ENCODE measurements around the gene LRRC8A.
"Not testable (repeated sequence)": the region's sequence is repeated elsewhere in the genome, so short reads cannot be mapped to it uniquely, and the experiment has no call there.

LRRC8A gene

DNA sequence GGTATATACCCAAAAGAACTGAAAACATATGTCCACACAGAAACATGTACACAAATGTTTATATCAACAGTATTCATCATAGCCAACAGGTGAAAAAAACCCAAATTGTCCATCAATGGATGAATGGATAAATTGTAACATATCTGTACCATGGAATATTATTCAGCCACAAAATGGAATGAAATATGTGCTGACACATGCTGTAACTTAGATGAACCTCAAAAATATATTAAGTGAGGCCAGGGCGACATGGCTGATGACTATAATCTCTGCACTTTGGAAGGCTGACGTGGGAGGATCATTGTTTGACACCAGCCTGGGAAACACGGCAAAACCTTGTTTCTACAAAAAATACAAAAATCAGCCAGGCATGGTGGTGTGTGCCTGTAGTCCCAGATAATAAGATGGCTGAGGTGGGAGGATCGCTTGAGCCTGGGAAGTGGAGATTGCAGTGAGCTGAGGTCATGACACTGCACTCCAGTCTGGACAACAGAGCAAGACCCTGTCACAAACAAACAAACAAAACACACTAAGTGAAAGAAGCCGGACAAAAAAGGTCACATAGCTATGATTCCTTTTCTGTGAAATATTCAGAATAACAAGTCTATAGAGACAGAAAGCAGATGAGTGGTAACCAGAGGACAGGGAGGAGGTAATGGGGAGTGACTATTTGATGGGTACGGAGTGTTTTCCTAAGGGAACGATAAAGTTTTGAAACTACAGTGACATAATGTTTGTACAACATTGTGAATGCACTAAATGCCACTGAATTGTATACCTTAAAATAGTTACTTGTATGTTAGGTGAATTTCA is 11.6 kb upstream of the LRRC8A start:
- DNase-seq: no peak

GRCh38 chr9:128870941-128871265 is 11.0 kb upstream of the LRRC8A start:
- DNase-seq: not testable (repeated sequence)

DNA sequence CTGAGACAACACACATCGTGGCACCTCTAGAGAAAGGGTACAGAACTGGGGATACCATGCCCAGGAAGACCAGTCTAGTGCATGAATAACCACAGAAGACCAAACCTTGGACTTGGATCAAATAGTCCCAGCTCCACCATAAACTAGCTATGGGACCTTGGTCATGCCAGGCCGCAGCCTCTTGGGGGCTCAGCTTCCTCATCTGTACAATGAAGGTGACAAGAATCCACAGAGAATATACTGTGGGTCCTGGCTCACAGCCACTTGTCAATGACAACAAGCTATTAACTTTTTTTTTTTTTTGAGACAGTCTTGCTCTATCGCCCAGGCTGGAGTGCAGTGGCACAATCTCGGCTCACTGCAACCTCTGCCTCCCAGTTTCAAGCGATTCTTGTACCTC is 4.1 kb upstream of the LRRC8A start:
- DNase-seq: no peak

DNA sequence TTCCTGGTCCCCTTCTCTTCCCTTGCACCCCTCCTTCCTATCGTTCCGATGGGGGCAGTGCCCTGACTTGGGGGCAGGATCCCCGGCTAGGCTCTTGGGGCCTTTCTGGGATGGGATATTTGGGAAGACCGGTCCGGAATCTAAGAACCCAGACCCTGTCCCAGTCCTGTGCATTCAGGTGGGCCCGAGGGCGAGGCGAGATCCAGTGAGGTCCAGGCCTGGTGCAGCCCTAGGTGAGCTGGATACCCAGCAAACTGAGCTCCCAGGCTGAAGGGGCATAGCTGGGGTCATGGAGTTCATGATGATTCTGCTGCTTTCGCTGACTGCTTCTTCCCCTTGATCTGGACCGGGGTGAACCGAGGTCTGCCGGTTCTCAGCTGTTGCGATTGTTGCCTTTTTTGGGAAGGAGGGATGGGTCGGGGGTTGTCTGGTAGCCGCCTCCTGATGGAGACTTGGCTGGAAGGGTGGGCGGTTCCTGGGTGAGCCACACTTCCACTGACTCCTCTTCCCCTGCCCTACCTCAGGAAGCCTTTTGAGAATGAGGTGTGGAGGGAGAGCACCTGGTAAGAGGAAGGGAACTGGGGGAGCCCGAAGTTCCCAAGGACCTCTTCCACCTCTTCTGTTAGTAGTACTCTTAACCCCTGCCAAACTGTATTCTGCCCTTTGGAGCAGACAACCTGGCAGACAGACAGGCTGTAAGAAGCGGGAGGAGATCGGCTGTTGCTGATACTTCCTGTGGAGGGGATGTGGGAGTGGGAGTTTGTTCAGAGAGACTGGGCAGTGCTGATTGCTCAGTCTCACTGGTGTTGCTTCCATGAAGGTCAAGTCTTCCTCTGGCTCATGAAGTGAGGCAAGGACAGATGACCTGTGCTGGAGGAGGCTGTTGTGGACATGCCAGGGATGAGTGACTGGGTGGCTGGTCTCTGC is 1.0 kb downstream of the LRRC8A start:
- DNase-seq: no peak

- DNase-seq: no peak
Observed at GRCh38 chr9:128884164-128884563, 2.2 kb downstream of the LRRC8A start.

GRCh38 chr9:128885376-128885775 is 3.4 kb downstream of the LRRC8A start:
- DNase-seq: no peak

GRCh38 chr9:128885798-128886197 is 3.9 kb downstream of the LRRC8A start:
- no peak for DNase-seq

DNA sequence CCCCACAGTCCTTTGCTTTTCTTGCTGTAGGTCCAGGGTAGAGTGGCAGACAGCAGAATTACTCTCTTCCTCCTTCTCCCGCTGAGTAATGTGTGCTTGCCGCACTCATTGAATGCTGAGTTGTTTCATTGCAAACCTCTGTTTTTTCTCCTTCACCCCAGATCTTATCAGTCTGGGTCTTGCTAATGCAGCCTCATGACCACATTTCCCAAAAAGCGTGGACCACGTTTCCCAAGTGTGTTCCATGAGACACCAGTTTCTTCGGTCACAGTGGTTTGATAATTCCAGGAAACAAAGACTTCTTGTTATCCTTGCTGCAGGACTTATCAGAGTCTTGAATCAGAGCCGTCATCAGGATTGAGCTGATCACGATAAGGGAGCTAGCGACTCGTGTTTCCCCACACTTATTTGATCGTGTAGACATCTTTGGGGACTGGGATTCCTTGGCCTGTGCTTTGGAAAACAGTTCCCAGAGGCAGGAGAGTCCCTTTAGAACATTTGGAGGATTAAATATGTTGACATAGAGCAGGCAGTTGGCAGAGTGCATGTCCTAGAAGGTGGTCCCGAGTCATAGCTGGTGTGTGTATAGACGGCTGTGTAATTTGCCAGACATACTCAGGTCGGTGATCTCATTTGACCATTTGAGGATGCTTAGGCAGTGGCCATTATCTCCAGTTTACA is 4.4 kb downstream of the LRRC8A start:
- no peak for DNase-seq

DNA sequence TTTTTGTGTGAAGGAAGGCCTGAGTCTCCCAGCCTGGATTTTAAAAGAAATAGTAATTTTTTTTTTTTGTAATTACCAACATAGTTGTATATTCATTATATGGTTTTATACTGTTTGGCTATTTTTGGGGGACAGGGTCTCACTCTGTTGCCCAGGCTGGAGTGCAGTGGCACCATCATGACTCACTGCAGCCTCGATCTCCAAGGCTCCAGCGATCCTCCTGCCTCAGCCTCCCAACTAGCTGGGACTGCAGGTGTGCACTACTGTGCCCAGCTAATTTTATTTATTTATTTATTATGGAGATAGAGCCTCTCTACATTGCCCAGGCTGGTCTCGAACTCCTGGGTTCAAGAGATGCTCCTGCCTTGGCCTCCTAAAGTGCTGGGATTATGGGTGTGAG is 5.1 kb downstream of the LRRC8A start:
- no peak for DNase-seq

DNA sequence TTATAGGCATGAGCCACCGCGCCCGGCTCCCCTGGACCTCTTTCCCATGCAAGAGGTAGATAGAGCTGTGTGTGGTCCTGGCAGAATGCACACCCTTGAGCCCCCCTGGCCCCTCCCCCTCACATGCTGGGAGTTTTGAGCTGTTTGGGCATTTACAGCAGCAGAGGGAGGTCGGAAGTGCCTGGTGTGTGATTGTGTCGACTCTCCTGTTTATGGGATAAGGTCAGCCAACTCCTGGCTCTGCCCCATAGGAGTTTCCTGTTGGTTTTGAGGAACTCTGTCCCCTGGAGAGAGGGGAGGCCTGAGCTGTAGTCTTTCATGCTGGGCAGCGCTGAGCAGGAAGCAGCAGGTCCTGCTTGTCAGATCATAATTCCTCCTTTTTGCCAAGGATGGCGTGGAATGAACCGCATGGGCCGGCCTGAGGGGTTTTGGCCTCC is 6.0 kb downstream of the LRRC8A start:
- no peak for DNase-seq

- DNase-seq: no peak
Observed at GRCh38 chr9:128891321-128892220, 9.6 kb downstream of the LRRC8A start.

DNA sequence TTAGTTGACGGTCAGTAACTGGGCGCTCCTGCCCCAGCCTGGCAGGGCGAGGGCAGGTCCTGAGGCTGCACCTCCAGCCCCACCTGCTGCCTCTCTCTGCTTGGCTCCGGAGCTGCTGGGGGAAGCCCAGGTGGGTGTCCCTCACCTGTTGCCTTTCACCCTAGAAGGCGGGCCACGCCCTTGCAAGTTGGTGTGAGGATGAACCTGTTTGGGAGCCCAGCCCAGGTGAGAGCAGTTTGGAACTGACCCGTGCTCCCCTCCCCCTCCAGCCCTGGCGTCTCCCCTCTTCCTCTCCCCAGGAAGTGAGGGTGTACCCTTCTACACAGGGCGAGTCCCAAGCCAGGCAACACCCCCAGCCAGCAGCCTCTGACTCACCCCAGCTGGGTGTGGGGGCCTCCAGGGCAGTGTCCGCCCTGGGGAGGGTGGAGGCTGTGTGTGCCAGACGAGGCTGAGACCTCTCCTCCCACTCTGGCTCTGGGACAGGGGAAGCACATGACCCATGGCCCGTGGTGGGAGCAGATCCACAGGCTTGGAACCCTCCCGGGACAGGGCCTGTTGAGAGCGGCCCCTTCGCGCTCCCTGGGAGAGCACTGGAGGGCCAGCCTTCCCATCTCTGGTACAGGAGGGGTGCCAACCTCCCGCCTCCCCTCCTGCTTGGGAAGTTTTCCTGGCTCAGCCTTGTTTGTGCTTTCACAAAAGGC is 10.4 kb downstream of the LRRC8A start:
- DNase-seq: no peak

- DNase-seq: no peak
Observed at GRCh38 chr9:128893354-128893753, 11.4 kb downstream of the LRRC8A start.

DNA sequence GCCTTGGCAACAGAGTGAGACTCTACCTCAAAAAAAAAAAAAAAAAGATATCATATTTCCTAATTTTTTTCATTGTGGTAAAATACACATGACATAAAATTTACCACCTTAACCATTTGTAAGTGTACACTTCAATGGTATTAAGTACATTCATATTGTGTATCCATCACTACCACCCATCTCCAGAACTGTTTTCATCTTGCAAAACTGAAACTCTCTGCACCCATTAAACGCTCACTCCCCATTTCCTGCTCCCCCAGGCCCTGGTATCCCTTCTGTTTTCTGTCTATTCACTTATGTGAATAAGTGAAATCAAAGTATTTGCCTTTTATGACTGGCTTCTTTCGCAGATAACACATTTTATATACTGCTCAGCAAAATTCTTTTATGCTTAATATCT is 12.8 kb downstream of the LRRC8A start:
- no peak for DNase-seq

DNA sequence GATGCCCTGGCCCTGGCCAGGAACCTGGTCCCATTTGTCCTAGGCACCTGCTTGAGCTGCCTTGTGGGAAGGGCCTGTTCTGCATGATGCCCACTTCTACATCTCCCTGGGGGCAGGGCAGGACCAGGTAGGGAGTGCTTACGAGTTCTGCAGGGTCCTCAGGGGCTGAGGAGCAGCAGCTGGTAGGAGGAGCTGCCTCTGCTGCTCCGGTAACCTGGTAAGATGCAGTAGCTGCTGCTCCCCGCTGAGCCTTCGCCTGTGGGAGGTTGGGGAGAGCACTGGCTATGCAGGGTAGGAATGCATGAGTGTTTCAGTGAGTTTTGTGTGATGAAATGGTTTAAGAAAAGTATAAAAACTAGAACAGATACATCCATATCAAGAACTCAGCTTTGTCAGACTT is 13.6 kb downstream of the LRRC8A start:
- DNase-seq: no peak

DNA sequence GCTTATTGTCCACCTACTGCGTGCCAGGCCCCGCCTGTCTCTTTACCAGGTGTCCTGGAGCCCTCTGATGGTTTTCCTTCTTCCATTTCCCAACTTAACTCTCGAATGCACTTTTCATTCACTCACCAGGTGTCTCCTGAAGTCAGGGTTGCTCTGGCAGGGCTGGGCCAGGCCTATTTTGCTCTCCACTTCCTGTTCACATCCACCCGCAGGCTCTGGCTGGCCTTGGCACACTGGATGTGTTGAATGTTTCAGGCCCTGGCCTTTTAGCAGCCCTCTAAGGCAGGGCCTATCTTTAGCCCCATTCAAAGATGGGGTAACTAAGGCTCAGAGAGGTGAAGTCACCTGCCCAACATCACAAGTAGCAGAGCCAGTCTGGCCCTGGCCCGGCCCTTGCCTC is 16.4 kb downstream of the LRRC8A start:
- no peak for DNase-seq

- no peak for DNase-seq
Observed at GRCh38 chr9:128898845-128899565, 17.1 kb downstream of the LRRC8A start.

- no peak for DNase-seq
Observed at GRCh38 chr9:128899566-128900322, 17.8 kb downstream of the LRRC8A start.

GRCh38 chr9:128901379-128901778 is 19.4 kb downstream of the LRRC8A start:
- no peak for DNase-seq

- no peak for DNase-seq
Observed at GRCh38 chr9:128901822-128902221, 19.9 kb downstream of the LRRC8A start.
